DOHH2 (cell line): ENCODE results near the gene CBFB.
"Not testable (repeated sequence)": the region's sequence is repeated elsewhere in the genome, so short reads cannot be mapped to it uniquely, and the experiment has no call there.

Source experiments
- H3F3A ChIP-seq: fragments of 200-600 bp; sonication (generic), shearing (Covaris generic); 2 replicates; pipeline ENCODE4 v1.6.0; 2016; ENCODE audit warnings: antibody characterized with exemption, mild to moderate bottlenecking; ENCODE audit not compliant: control insufficient read depth, insufficient read depth
- H3K27ac ChIP-seq: fragments of 200-600 bp; sonication (generic); 2 replicates; pipeline ENCODE4 v1.5.1; 2014; ENCODE audit warnings: low read depth, mild to moderate bottlenecking, low read length, moderate library complexity
- H3K27me3 ChIP-seq: fragments of 200-600 bp; sonication (generic); 2 replicates; pipeline ENCODE4 v1.6.1; 2014; ENCODE audit warnings: mild to moderate bottlenecking, low read length, mixed read lengths; ENCODE audit not compliant: control insufficient read depth
- H3K36me3 ChIP-seq: fragments of 200-600 bp; sonication (generic); 2 replicates; pipeline ENCODE4 v1.6.1; 2014; ENCODE audit warnings: mild to moderate bottlenecking, low read length, moderate library complexity, mixed read lengths; ENCODE audit not compliant: control insufficient read depth
- H3K4me1 ChIP-seq: fragments of 200-600 bp; sonication (generic); 2 replicates; pipeline ENCODE4 v1.6.1; 2014; ENCODE audit warnings: mild to moderate bottlenecking, low read length, mixed read lengths; ENCODE audit not compliant: control insufficient read depth
- H3K4me2 ChIP-seq: fragments of 200-600 bp; sonication (generic); 2 replicates; pipeline ENCODE4 v1.6.0; 2014; ENCODE audit warnings: mild to moderate bottlenecking, low read length, moderate library complexity
- H3K4me3 ChIP-seq: fragments of 200-600 bp; sonication (generic); 2 replicates; pipeline ENCODE4 v1.5.1; 2014; ENCODE audit warnings: mild to moderate bottlenecking, low read length, mixed read lengths
- H3K79me2 ChIP-seq: fragments of 200-600 bp; sonication (generic); 2 replicates; pipeline ENCODE4 v1.6.1; 2014; ENCODE audit warnings: mild to moderate bottlenecking, low read length, mixed read lengths; ENCODE audit not compliant: control insufficient read depth
- H3K9me2 ChIP-seq: fragments of 200-600 bp; sonication (generic); replicated peaks from 2 replicates; pipeline ENCODE4 v1.6.1; 2014; ENCODE audit warnings: mild to moderate bottlenecking, low read length, mixed read lengths; ENCODE audit not compliant: control insufficient read depth
- H3K9me3 ChIP-seq: fragments of 200-600 bp; sonication (generic); 2 replicates; pipeline ENCODE4 v1.6.1; 2014; ENCODE audit warnings: antibody characterized with exemption, low read length, mixed read lengths; ENCODE audit not compliant: control insufficient read depth, insufficient read depth
- H4K20me1 ChIP-seq: fragments of 200-600 bp; sonication (generic); 2 replicates; pipeline ENCODE4 v1.6.0; 2014; ENCODE audit warnings: low read depth, mild to moderate bottlenecking, antibody characterized with exemption, low read length, moderate library complexity; ENCODE audit not compliant: control insufficient read depth, insufficient read depth
- CTCF ChIP-seq: fragments of 200-600 bp; sonication (generic); IDR thresholded peaks from one replicate; pipeline ENCODE4 v1.5.1; 2014; ENCODE audit warnings: antibody characterized with exemption, mild to moderate bottlenecking, low read depth, low read length; ENCODE audit not compliant: poor library complexity, severe bottlenecking
- EZH2phosphoT487 ChIP-seq: fragments of 200-600 bp; sonication (generic); IDR thresholded peaks from 2 replicates; pipeline ENCODE4 v1.6.1; 2017; ENCODE audit warnings: borderline replicate concordance, mild to moderate bottlenecking, antibody characterized with exemption, low read length, moderate library complexity, mixed read lengths

CBFB gene

GRCh38 chr16:66986559-66986958, 42.4 kb upstream of the CBFB start:
- H3K36me3 ChIP-seq, result no peaks in the 10 kb centered on the region
- TF ChIP-seq CTCF (no peak), EZH2phosphoT487 (no peak)
- no peak overlapping the region for H3K27ac ChIP-seq
- no peak overlapping the region for H3K4me3 ChIP-seq
- H3K27me3 ChIP-seq, result no peaks in the 10 kb centered on the region; the same call in 1 of the 2 replicates
- no peaks in the 10 kb centered on the region for H3K79me2 ChIP-seq
- no peaks in the 10 kb centered on the region for H3K4me1 ChIP-seq
- no peaks in the 10 kb centered on the region for H4K20me1 ChIP-seq
- H3K9me2 ChIP-seq, result no peaks in the 10 kb centered on the region
- no peaks in the 10 kb centered on the region for H3K9me3 ChIP-seq
- no peaks in the 10 kb centered on the region for H3F3A ChIP-seq
- H3K4me2 ChIP-seq, result no peak overlapping the region

- no peak within 1 kb of the TSS for H3K4me2 ChIP-seq
These were observed 40.7 kb upstream of the CBFB start, which contains the start of gene CES4A for GRCh38 chr16:66988197-66988788. CES4A (plus strand) TSS chr16:66988589; CDS start chr16:66988773, 184 bp downstream.

GRCh38 chr16:66991545-66992077, 37.3 kb upstream of the CBFB start:
- Histone ChIP-seq H3K9me2 (no peaks in the 10 kb centered on the region), H3K27ac (no peak overlapping the region), H3K9me3 (no peaks in the 10 kb centered on the region), H3K36me3 (no peaks in the 10 kb centered on the region), H3K4me1 (no peaks in the 10 kb centered on the region), H3K4me2 (no peak overlapping the region), H3K27me3 (no peaks in the 10 kb centered on the region; the same call in 1 of the 2 replicates), H4K20me1 (no peaks in the 10 kb centered on the region), H3F3A (no peaks in the 10 kb centered on the region), H3K79me2 (no peaks in the 10 kb centered on the region), H3K4me3 (no peak overlapping the region)
- no peak for TF ChIP-seq EZH2phosphoT487

More at GRCh38 chr16:66988197-66988788, 40.7 kb upstream of the CBFB start, which contains the start of gene CES4A:
- Histone ChIP-seq H3K27ac (no peak within 1 kb of the TSS), H3K9me2 (no peaks in the 10 kb centered on the region), H3K36me3 (no peaks in the 10 kb centered on the region), H3K4me3 (no peak within 1 kb of the TSS), H4K20me1 (no peaks in the 10 kb centered on the region), H3F3A (no peaks in the 10 kb centered on the region), H3K4me1 (no peaks in the 10 kb centered on the region), H3K27me3 (no peaks in the 10 kb centered on the region; the same call in 1 of the 2 replicates), H3K79me2 (no peaks in the 10 kb centered on the region), H3K9me3 (no peaks in the 10 kb centered on the region)
- TF ChIP-seq EZH2phosphoT487 (no peak), CTCF (no peak)

GRCh38 chr16:66993558-66993957, 35.4 kb upstream of the CBFB start:
- H3K36me3 ChIP-seq, H3K4me2 ChIP-seq, H3K79me2 ChIP-seq, H3K9me2 ChIP-seq, H4K20me1 ChIP-seq, H3F3A ChIP-seq, H3K9me3 ChIP-seq, H3K4me3 ChIP-seq, H3K27ac ChIP-seq, H3K27me3 ChIP-seq, H3K4me1 ChIP-seq: not testable (repeated sequence)
